NCI-H2227 treated with DMSO at 0.1 percent for 48 hours (cell line): Measurements from ENCODE around the gene TNFRSF14.

Experiments
- DNase-seq: peaks from one replicate; lab custom pipeline; 2025; lab: John Stamatoyannopoulos, UW

TNFRSF14 gene

DNA sequence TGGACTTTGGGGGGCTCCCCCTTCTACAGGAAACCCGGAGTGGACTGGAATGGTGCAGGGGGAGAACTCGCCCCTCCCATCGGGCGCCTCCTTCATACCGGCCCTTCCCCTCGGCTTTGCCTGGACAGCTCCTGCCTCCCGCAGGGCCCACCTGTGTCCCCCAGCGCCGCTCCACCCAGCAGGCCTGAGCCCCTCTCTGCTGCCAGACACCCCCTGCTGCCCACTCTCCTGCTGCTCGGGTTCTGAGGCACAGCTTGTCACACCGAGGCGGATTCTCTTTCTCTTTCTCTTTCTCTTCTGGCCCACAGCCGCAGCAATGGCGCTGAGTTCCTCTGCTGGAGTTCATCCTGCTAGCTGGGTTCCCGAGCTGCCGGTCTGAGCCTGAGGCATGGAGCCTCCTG lies at the start of gene TNFRSF14:
TSS of gene TNFRSF14 (plus strand) at position 95 of the 401 bp plus-strand sequence. CDS start at position 389, 294 bp downstream.
- no peak for DNase-seq

DNA sequence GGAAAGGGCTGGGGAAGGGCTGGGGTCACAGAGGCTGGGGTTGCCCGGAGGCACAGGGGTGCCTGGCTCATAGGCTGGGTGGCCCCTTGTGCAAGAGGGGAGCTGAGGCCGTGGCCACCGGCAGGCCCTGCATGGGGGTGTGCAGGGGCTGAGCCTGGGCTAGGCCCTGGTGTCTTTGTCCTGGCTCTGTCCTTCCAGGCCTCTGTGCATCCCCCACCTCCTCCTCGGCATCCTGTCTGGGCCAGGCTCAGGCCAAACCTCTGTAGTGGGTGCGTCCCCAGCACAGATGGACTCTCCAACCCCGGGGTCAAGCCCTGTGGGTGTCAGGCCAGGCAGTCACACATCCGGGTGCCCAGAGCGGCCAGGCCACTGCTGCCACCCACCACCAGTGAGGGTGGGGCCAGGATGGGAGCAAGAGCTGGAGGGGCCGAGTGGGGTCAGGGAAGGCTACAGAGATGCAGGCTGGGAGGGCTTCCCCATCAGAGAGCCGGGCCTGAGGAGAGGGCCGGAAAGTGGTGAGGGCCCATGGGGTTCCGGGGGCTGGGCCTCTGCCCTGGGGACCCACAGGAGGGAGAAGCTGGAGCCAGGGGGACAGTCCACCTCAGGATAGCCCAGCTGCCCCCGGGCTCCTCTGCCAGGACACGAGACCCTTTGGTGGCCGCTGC lies 49.1 kb upstream of the TNFRSF14 start:
- DNase-seq, result no peak

DNA sequence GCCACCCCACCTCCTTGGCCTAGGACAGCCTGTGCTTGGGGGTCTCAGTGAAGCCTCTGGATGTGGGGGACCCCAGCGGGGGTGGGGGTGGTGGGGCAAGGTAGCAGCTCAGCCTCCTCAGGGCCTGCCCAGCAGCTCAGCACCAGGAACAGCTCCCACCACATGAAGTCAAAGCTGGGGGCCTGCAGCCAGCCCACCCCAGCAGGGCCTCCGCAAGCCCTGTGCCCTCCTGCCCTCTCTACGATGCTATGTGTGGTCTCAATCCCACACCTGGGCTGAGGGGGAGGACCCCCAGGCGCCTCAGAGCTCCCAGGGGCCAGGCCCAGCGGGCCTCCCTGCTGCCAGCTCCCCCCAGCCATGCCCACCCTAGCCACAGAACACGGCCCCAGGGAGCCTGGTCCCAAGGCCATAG lies 48.4 kb upstream of the TNFRSF14 start:
- no peak for DNase-seq

DNA sequence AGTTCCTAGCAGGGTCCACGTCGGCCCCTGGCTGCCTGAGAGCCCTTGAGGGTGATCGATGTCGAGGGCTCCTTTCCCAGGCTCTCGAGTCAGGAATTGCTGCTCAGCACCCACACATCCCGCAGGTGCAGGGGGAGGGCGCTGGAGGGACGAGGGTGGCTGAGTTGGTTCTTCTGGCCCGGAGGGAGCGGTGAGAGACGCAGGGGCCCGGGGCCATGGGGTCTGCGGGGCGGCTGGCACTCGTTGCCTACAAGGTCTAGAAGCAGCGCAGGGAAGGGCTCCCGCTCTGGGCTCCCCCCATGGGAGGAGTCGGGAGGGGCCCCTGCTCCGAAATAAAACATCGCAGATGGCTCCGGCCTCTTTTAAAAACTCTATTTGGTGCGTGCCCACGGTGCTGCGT lies 48.0 kb upstream of the TNFRSF14 start:
- no peak for DNase-seq

GRCh38 chr1:2508751-2509150 lies 47.4 kb upstream of the TNFRSF14 start:
- DNase-seq, result no peak

DNA sequence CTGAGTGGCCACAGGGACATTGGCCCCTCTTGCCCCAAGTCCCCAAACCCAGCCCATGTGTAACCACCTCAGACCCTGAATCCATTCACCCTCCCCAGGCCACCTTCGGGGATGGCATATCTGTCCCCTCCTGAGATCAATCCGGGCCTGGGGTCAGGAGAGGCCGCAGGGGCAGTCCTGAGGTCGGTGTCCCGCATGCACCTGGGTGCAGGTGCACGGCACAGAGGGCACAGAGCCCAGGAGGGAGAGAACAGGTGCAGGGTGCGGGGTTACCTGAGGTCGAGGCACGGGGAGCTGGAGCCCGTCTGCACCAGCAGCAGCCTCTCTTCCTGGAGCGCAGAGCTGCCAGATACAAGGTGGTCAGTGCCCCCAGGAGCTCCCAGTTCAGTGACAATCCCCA lies 46.6 kb upstream of the TNFRSF14 start:
- DNase-seq, result no peak

DNA sequence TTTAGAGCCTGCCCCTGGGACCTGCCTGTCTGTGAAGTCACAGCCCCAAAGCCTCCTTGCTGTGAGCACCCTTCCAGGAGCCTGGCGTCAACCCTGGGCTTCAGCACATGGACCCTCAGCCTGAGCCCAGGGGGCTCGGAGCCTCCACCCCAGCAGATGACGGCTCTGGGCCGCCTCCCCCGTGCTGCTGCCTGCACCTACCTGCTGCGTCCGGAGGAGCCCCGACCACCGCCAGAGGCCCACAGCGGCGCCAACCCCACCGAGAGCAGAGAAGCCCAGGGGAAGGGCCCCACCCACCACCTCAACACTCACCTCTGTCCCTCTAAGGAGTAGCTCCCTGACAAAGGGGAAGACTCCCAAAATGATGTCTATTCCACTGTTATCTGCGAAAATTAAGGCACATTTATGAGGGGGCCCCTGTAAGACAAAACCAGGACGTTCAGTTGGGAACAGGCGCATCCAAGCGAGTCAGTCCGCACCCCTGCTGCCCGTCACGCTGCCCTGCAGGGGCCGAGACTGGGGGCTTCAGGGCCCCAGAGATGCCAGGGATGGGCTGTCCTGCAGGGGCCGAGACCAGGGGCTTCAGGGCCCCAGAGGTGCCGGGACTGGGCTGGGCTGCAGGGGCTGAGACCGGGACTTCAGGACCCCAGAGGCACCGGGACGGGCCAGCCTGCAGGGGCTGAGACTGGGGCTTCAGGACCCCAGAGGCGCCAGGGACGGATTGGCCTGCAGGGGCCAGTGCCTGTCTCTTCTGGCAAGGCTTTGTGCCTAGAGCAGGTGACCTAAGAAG lies 45.6 kb upstream of the TNFRSF14 start:
- DNase-seq, result no peak

GRCh38 chr1:2512862-2513421 lies 43.2 kb upstream of the TNFRSF14 start:
- DNase-seq, result no peak

- no peak for DNase-seq
Measured at GRCh38 chr1:2513939-2514652, 42.1 kb upstream of the TNFRSF14 start.

DNA sequence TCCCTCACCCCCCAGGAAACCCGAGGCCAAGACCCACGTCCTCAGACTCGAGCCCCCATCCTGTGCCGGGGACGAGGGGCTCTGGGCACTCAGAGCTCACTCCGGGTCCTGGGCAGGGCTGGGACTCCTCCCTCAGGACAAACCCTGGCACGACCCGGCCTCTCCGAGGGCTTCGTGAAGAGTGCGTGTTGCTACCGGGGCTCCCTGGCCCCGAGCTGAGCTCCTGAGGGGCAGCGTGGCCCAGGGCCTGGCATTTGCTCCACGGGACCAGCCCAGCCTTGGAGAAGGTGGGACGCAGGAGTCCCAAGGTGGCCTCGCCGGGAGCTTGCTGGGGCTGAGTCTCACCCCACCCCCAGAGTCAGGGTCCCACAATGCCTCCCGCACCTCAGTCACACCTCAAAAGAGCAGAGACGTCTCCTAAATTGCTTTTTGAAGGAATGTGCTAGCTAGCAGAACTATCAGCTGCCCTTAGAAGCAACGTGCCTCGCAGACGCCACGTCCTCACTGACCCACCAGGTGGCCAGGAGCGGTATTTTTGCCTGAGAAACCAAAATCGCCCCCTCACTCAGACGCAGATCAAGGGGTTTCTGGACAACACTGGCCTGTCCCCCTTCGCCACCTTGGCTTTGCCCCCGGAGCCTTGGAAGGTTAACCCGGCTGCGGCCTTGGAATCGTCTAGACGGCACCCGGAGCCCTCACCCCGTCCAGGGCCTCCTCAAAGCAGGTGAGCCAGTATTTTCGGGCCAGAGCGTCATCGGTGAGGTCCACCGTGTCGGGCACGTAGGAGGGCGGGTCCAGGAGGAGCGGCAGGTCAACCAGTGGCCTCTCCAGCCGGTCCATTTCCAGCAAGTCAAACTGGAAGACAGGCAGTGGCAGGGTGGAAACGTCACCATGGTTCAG lies 41.1 kb upstream of the TNFRSF14 start:
- no peak for DNase-seq

GRCh38 chr1:2515763-2516080 lies 40.4 kb upstream of the TNFRSF14 start:
- no peak for DNase-seq

DNA sequence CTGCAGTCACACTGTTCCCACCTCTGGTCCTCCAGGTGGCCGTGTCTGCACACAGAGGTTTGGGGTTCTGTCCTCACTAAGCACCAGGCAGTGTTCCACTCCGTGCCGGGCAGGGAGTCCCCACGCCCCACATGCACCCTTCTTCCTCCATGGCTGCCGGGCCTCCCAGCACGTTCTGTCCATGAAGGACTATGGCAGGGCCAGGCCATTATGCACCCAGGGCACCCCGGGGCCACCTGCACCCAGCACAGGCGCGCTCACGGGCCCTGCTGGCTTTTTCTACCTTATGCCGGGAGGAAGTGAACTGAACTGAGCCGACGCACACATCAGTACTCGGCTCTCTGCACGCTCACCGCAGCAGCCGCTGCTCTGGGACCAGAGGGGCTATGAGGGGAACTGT lies 40.0 kb upstream of the TNFRSF14 start:
- no peak for DNase-seq

GRCh38 chr1:2516946-2517345 lies 39.2 kb upstream of the TNFRSF14 start:
- DNase-seq, result no peak

GRCh38 chr1:2517966-2518365 lies 38.2 kb upstream of the TNFRSF14 start:
- no peak for DNase-seq

GRCh38 chr1:2518528-2518927 lies 37.6 kb upstream of the TNFRSF14 start:
- no peak for DNase-seq

DNA sequence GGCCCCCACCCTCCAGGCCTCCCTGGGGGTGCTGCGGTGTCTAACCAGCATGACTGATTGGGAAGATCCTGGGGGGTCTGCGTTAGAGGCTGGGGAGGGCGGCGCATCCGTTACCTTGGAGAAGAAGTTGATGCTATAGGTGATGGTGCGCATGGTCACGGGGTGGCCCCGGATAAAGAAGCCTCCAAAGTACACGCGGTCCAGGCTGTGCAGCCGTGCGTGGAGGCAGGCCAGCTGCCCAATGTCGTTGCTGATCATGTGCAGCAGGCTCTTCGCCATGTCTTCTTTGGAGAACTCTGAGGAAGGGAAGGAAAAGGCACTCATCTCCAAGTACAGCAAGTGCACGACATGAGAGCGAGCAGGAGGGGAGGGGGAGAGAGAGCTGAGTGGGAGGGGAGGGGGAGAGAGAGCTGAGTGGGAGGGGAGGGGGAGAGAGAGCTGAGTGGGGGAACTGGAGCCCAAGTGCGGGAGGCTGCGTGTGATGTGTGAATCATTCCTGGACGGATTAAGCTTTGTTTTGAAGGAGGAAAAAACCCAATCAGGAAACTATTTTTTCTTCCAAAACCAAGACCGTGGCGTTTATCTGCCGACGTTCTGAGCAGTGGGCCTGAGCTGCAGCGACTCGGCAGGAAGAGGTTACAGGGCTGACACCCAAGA lies 37.0 kb upstream of the TNFRSF14 start:
- no peak for DNase-seq

DNA sequence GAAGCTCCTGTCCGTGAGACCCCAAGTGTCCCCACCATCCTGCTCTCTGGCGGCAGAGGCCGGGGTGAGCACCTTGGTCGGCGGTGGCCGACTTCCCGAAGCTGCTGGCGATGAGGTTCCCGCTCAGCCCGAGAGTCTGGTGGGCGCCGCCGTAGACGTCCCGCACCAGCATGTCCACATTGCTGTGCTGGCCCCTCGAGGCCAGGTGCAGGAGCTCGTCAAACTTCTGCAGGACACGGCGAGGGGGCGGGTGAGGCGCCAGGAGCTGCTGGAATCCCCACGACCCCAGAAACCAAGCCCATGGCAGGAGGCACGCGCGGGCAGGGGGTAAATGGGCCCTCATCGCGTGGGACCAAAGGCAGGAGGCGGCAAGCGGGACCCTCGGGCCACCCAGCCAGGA lies 36.4 kb upstream of the TNFRSF14 start:
- no peak for DNase-seq

DNA sequence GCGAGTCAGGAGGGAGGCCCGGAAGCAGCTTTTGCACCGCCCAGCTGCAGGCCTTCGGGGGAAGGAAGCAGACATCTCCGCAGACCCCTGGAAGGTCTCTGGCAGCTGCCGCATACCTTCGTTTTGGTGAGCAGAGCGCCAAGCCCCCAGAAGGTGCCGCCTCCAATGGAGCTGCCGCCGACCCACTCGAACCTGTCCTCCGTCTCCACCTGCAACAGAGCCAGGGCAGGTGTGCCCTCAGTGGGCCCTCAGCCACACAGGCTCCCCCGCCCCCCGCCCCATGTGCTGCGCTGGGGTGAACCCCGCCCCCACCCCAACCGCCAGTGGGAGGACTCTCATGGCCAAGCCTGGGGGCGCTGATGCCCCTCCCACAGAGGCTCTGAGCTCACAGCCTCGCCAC lies 36.0 kb upstream of the TNFRSF14 start:
- no peak for DNase-seq

DNA sequence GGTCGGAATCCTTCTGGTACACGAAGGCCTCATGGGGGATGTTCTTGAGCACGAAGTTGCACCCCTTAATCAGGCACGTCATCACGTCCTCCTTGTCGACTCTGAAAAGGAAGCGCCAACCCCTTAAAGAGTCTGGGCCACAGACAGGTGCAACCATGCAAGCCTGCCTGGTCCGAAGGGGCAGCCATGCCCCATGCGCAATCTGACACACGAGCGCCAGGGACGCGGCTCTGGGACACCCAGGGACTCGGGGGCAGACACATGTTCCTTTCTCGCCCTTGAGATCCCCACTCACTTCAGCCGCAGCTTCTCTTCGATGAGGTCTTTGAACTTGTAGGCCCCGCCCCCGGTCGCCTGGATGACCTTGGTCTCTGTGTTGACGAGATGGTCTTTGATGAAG lies 35.4 kb upstream of the TNFRSF14 start:
- no peak for DNase-seq

GRCh38 chr1:2522230-2522629 lies 33.9 kb upstream of the TNFRSF14 start:
- DNase-seq, result no peak

DNA sequence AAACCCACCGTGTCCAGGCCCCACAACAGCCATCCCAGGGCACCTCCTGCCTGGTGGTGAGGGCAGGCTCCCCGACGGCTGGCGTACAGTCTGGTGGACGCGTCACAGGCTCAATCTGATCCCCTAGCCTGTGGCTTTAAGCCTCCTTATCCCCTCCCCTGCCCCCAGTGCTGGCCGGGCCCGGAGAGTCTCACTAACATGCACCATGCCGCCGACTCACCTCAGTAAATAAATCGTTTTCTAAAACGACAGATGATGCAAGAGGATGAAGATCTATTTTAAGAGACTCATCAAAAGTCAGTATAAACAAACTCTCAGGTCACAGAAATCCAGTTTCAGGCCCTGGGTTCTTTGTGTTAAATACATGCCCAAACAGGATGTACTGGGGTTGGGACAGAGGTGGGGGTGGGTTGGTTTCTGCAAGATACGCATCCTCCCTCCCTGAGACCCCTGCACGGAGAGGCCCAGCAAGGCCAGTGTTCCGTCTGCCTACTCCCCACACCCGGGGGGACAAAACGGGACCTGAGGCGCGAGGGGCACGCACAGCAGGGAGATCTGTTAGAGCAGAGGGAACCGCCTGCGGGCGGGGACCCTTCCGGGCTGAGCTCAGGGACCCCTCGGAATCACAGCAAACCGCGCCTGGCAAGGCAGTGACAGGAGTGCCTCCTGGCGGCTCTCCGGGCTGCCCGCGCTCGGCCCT lies 32.8 kb upstream of the TNFRSF14 start:
- DNase-seq, result no peak
